Activated naive CD4-positive, alpha-beta T cell treated with anti-CD3 and anti-CD28 coated beads, Interleukin-2, amount 50 U/mL, for 72 hours (primary cell): ENCODE results near the gene SMPD3. TPM values are rescaled to one million over a fixed set of nuclear protein-coding genes. Genes with fewer than 3 reads are reported as not detected.

Source experiments
- ATAC-seq, 2 donors: fragments of 150-1000 bp; cut with Tn5 transposase; 2 replicates each; pipeline ENCODE4 v1.10.0; 2021; ENCODE audit warnings: mild to moderate bottlenecking in 2 of 2, moderate library complexity in 2 of 2
- DNase-seq, 2 donors: peaks; one replicate each; pipeline ENCODE4 v3.0.0; 2021 to 2022; ENCODE audit warnings: low spot score in 2 of 2
- H3K27ac Mint-ChIP-seq, 2 donors: one replicate each; pipeline ENCODE4 v1.8.0; 2022; ENCODE audit warnings: mild to moderate bottlenecking in 2 of 2, mixed read lengths in 2 of 2
- H3K36me3 Mint-ChIP-seq, 2 donors: one replicate each; pipeline ENCODE4 v1.8.0; 2022; ENCODE audit warnings: mixed read lengths in 2 of 2
- H3K9me3 Mint-ChIP-seq, 2 donors: one replicate each; pipeline ENCODE4 v1.8.0; 2022; ENCODE audit warnings: mixed read lengths in 2 of 2
- total RNA-seq, 2 donors: library from RNA; stranded (reverse); gene quantifications; one replicate each; pipeline ENCODE4 v1.2.3, GENCODE V29; 2022

Gene SMPD3
- total RNA-seq, 2 donors from 2014 or later, result 0.12 to 1.0 TPM

DNA sequence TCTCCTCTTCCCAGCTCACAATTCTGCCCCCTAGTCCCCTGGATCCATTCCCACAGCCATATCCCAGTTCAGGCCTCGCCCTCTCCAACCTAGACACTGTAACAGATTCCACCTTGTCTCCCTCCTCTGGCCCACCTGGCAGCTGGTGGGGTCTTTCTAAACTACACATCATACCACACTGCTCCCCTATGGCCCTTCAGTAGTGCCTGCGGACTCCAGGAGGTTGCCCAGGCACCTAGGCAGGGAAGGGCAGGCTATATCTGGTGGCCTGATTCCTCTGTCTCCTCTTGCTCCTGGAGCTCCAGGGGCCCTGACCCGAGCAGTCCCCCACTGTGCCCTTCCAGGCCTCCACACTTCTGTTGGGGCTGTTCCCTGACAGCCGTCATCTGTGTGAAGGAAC is 64.5 kb downstream of the SMPD3 start:
- ATAC-seq, result no peak
- no peaks in the 10 kb centered on the region for H3K9me3 Mint-ChIP-seq
- H3K36me3 Mint-ChIP-seq, result no peaks in the 10 kb centered on the region
- no peak for DNase-seq
- H3K27ac Mint-ChIP-seq, result no peak overlapping the region

DNA sequence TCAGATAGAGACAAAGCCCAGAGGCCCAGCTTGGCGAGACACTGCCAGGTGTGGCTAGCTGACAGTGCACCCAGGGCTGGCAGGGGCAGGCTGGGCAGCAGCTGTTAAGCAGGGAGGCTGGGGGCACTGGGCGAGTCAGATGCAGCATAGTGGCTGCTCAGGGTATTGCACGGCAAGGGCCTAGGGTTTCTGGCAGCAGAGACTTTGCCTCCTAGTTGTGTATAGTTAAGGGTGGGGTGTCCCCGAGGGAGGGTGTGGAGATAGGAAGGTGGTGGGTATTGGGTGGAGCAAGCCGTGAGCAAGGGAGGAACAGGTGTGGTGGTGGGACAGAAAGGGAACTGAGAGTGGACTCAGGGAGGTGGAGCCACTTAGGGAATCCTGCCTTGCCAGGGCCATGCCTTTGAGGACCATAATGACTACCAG is 66.0 kb downstream of the SMPD3 start:
- peak; percentile 40 to 69 for ATAC-seq
- no peak overlapping the region for H3K27ac Mint-ChIP-seq
- no peaks in the 10 kb centered on the region for H3K9me3 Mint-ChIP-seq
- H3K36me3 Mint-ChIP-seq, result no peaks in the 10 kb centered on the region
- DNase-seq, result no peak

DNA sequence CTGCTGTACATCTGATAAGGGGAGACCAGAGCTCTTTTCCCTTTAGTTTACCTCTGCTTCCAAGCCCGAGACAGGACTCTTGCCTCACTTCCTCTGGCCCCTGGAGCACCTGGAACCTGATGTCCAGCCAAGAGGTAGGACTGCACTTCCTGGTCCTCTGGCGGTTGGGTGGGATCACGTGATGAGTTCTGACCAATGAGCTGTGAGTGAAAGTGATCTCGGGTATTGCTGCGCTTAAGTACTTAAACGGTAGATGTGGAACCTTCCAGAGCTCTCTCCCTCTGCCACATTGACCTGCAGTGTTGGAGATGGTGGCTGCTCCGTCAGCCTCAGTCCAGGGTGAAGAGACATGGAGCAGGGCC is 67.0 kb downstream of the SMPD3 start:
- Mint-ChIP-seq H3K9me3 (no peaks in the 10 kb centered on the region), H3K27ac (no peak overlapping the region), H3K36me3 (no peaks in the 10 kb centered on the region)
- DNase-seq (no peak), ATAC-seq (no peak)

DNA sequence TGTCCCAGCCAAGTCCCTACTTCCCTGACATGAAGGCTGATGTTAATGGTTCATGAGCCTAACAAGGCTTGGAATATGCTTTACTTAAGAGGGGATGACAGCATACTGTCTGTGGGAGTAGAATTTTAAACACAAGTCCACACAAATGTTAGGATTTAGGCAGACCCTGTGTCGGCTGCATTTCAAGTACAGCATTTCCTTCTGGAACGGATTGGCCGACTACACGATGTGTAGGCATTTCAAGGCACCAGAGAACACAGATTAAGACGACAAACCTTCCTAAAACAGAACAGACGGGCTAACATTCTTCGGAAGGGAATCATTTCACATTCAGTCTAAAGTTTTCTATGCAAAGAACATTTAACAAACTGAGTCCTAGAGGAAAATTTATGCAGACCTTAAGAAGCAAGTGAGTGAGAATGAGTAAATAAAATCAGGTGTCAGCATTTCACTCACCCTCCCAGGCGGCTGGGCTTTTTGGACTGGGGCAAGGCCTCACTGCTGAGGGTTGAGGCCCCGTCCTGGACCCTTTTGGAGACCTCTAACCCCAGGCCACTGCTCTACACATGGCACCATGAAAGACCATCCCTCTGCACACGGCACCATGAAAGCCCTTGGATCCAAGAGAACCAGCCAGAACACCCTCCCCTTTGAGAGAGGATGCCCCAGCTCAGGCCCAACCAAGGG is 67.5 kb downstream of the SMPD3 start:
- Mint-ChIP-seq H3K36me3 (no peaks in the 10 kb centered on the region), H3K27ac (no peak overlapping the region), H3K9me3 (no peaks in the 10 kb centered on the region)
- DNase-seq (no peak), ATAC-seq (no peak)

- Mint-ChIP-seq H3K36me3 (no peaks in the 10 kb centered on the region), H3K27ac (no peak overlapping the region), H3K9me3 (no peaks in the 10 kb centered on the region)
- ATAC-seq, result no peak
- no peak for DNase-seq
Observed at GRCh38 chr16:68380348-68380670, 68.0 kb downstream of the SMPD3 start.

DNA sequence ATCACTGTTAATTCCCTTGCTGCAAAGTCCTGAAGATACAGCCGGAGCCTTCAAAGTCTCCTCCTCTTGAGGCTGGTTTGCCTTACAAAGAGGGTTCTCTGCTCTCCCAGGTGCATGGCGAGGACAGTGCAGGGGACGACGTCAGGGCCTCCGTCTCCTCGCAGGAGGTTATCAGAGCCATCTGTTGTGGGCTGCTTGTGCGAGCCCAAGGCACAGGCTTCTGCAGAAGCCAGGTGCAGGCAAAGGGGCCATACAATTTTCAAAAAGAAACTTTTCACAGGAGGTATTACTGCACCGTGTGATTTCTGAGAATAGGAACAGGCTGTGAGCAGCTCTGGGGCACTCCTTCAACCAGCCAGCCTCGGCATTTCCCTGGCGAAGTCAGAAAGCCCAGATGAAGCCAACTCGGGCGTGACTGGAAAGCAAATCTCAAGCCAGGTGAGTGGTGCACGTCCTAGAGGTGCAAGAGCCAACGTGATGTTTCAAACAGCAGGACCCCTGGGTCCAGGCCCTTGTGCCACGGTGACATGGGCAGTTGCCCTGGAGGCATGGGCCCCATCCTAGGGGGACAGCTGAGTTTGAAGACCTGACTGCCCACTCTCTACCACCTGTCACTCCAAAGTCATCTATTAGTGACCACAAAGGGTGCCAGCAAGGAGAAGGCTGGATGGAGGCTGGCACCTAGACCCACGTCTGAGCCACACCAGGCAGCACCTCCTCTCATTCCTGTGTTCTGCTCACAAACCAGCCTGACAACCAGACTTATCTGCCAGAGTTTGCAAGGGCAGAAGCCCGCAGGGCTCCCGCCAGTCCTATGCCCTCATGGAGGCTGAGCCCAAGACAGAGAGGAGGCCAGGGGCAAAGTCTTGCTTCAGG is 68.6 kb downstream of the SMPD3 start:
- Mint-ChIP-seq H3K9me3 (no peaks in the 10 kb centered on the region), H3K27ac (no peak overlapping the region), H3K36me3 (no peaks in the 10 kb centered on the region)
- ATAC-seq (no peak), DNase-seq (no peak)

DNA sequence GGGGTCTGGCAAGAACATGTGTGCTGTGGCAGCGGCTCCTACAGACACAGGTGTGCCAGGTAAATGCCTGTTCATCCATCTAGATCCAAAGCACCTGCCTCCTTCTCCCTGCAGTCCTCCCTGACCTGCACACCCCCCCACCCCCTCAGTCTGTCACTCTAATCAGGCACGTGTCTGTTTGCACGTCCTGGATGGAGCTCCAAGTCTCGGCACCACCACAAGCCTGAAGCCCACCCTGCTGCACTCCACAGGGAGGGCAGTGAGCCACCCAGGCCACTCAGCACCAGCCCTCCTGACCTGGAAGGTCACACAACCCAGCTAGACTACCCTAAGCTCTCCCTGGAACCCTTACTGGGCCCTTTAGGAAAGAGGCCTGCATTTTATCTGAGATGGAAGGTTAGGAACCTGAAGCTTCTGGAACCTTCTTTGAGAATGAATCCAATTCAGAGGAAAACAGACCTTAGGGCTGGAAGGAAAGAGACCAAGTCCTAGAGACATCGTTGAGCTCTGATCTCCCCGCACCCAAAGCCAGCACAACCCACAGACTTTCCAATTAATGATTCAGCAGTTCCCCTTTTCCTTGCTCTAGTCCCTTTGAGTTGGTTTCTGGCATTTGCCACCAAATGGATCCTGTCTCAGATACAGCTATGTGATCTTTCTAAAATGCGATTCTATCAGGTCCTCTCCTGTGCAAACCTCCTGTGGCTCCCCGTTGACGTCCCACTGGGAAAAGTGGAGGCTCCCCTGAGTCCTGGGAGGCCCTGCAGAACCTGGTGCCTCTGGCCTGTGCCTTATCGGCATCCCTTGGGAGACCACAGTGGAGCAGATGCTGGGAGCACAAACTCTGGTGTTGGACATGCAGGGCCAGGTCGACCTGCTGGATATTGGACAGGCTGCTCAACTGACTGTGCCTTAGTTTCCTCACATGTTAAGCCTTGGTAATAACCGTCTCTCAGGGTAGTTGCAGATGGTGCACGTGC is 69.6 kb downstream of the SMPD3 start:
- H3K36me3 Mint-ChIP-seq, result no peaks in the 10 kb centered on the region
- no peak overlapping the region for H3K27ac Mint-ChIP-seq
- DNase-seq (no peak), ATAC-seq (no peak)
- no peaks in the 10 kb centered on the region for H3K9me3 Mint-ChIP-seq

GRCh38 chr16:68377667-68378393 is 70.5 kb downstream of the SMPD3 start:
- ATAC-seq, result no peak

DNA sequence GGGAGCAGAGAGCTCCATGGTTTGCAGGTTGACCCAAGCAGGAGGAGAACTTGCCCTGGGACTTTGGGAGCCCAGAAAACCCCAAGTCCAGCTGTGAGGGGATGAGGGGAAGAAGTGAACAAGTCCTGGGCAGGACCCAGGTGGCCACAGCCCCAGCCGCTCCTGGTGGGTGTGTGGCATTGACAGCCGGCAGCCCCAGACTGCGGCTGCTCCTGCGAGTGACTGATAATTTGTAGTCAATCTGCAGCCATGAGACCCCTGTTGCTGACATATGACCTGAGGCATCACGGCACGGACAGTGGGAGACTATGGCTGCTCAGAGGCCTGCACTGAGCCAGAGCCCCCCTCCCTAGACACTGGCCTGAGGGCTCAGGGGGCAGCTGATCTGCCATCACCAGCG is 71.1 kb downstream of the SMPD3 start:
- Mint-ChIP-seq H3K9me3 (no peaks in the 10 kb centered on the region), H3K27ac (no peak overlapping the region), H3K36me3 (no peaks in the 10 kb centered on the region)
- DNase-seq, result no peak
- ATAC-seq, result no peak

More at GRCh38 chr16:68377667-68378393, 70.5 kb downstream of the SMPD3 start:
- no peak for DNase-seq
- no peaks in the 10 kb centered on the region for H3K9me3 Mint-ChIP-seq
- no peaks in the 10 kb centered on the region for H3K36me3 Mint-ChIP-seq
- no peak overlapping the region for H3K27ac Mint-ChIP-seq

DNA sequence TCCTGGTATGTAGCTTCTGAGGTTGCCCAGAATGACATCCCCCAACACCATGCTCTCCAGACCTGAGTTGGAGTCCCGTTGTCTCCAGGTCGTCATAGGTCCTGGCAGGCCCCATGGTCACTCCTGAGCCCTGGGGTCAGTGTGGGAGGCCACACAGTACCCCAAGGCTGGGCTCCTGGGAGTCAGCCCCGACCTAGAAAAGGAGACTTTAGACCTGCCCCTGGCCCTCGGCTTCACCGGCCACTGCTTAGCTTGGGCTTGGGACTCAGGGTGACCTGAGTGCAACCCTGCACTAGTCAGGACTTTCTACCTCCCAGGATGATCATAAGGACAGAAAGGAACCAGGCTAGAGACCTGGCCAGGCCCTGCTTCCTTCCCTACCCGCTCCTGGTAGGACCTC is 71.7 kb downstream of the SMPD3 start:
- DNase-seq, result no peak
- no peak for ATAC-seq
- no peaks in the 10 kb centered on the region for H3K36me3 Mint-ChIP-seq
- no peak overlapping the region for H3K27ac Mint-ChIP-seq
- H3K9me3 Mint-ChIP-seq, result no peaks in the 10 kb centered on the region

DNA sequence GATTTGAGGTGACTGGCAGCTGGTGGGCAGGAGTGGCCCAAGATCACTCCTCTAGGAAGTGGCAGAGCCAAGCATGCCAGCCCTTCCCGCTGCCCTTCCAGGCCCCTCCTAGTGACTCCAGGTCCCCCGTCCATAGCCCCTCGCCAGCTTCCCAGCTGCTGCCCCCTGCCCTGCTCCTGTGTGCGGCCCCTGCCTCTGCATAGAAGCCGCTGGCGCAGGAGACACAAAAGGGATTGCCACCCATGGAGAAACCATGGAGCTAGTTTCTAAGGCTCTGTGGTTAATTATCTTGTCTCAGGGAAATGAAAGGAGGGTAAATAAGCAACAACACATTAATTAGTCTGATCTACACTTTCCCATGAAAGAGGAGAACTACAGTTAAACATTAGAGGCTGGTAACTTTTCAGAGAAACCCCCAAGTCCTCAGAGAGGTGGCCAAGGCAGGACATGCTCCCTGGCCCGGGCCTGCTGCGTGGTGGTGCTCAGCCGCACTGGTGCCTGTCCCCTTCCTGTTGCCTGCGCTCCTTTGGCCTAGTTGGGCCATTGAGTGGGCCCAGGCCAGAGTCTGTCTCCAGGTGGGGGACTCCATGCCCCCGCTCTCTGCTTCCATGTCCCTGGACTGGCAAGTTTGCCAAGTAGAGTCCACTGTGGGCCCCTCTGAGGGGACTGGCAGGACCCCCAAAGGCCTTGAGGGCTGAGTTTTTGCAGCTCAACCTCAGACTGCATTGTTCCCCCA is 72.3 kb downstream of the SMPD3 start:
- H3K27ac Mint-ChIP-seq, result no peak overlapping the region
- H3K9me3 Mint-ChIP-seq, result no peaks in the 10 kb centered on the region
- ATAC-seq (no peak), DNase-seq (no peak)
- no peaks in the 10 kb centered on the region for H3K36me3 Mint-ChIP-seq

- no peaks in the 10 kb centered on the region for H3K9me3 Mint-ChIP-seq
- H3K36me3 Mint-ChIP-seq, result no peaks in the 10 kb centered on the region
- no peak overlapping the region for H3K27ac Mint-ChIP-seq
- no peak for ATAC-seq
- DNase-seq, result no peak
Observed at GRCh38 chr16:68374961-68375660, 73.2 kb downstream of the SMPD3 start.

- no peak for ATAC-seq
- Mint-ChIP-seq H3K36me3 (no peaks in the 10 kb centered on the region), H3K9me3 (no peaks in the 10 kb centered on the region), H3K27ac (no peak overlapping the region)
- no peak for DNase-seq
Observed at GRCh38 chr16:68374246-68374805, 74.0 kb downstream of the SMPD3 start.

- DNase-seq (no peak), ATAC-seq (no peak)
- Mint-ChIP-seq H3K27ac (no peak overlapping the region), H3K36me3 (no peaks in the 10 kb centered on the region), H3K9me3 (no peaks in the 10 kb centered on the region)
Observed at GRCh38 chr16:68373528-68374245, 74.6 kb downstream of the SMPD3 start.

GRCh38 chr16:68372806-68373205 is 75.5 kb downstream of the SMPD3 start:
- DNase-seq (no peak), ATAC-seq (no peak)
- H3K27ac Mint-ChIP-seq, result no peak overlapping the region
- H3K9me3 Mint-ChIP-seq, result no peaks in the 10 kb centered on the region
- H3K36me3 Mint-ChIP-seq, result no peaks in the 10 kb centered on the region
